Measurements from ENCODE around the gene PNPLA3. TPM values are rescaled to one million over a fixed set of nuclear protein-coding genes. Genes with fewer than 3 reads are reported as not detected.

PNPLA3 gene
- total and polyA plus RNA-seq, 4 donors: 0.41 to 2.2 (median 0.99) TPM

DNA sequence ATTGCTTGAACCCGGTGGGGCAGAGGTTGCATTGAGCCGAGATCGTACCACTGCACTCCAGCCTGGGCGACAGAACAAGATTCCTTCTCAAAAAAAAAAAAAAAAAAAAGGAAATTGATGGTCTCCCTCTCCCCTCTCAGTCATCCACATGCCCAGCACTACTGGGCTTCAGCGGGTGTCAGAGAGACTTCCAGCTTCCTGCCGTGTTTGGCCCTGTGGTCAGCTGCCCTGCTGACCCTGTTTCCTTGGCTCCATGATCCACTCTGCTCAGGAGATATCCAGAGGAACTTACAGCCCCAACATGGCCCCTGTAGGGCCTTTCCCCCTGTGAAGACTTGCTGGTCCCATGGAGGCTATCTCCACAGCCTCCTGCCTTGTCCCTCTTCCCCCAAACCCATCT, 6.1 kb upstream of the PNPLA3 start:
- no peak overlapping the region for H3K4me3 ChIP-seq
- H3K9ac ChIP-seq (ENCODE audit: insufficient read depth in 1 of 2, low read length in 2 of 2): no peak overlapping the region
- H3K9me3 ChIP-seq (ENCODE audit: control insufficient read depth in 4 of 4, insufficient read depth in 3 of 4, low read length in 3 of 4): peaks cover 0 to 3% (median 0%) of the 10 kb centered on the region in 4 donors
- TF ChIP-seq, protein P1, sequence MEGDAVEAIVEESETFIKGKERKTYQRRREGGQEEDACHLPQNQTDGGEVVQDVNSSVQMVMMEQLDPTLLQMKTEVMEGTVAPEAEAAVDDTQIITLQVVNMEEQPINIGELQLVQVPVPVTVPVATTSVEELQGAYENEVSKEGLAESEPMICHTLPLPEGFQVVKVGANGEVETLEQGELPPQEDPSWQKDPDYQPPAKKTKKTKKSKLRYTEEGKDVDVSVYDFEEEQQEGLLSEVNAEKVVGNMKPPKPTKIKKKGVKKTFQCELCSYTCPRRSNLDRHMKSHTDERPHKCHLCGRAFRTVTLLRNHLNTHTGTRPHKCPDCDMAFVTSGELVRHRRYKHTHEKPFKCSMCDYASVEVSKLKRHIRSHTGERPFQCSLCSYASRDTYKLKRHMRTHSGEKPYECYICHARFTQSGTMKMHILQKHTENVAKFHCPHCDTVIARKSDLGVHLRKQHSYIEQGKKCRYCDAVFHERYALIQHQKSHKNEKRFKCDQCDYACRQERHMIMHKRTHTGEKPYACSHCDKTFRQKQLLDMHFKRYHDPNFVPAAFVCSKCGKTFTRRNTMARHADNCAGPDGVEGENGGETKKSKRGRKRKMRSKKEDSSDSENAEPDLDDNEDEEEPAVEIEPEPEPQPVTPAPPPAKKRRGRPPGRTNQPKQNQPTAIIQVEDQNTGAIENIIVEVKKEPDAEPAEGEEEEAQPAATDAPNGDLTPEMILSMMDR (IDR thresholded peaks at IDR 0.05; ENCODE audit: control extremely low read depth, extremely low read depth): no peak
- WGBS, 2 donors: 78 to 80% methylated on average over 5 to 6 of the region's 6 CpGs
- H3K27ac ChIP-seq (ENCODE audit: low read depth in 1 of 2, low read length in 1 of 2): no peak overlapping the region
- H3K36me3 ChIP-seq (ENCODE audit: control insufficient read depth in 4 of 4, insufficient read depth in 4 of 4, low read length in 4 of 4): no peaks in the 10 kb centered on the region
- H3K27me3 ChIP-seq (ENCODE audit: control insufficient read depth in 3 of 3, insufficient read depth in 3 of 3, low read length in 2 of 3): no peaks in the 10 kb centered on the region
- ATAC-seq (ENCODE audit: insufficient read depth, low FRiP score) (no peak), DNase-seq (no peak)
- H3K4me1 ChIP-seq (ENCODE audit: control insufficient read depth in 5 of 5, insufficient read depth in 5 of 5, low read length in 5 of 5): no peaks in the 10 kb centered on the region

DNA sequence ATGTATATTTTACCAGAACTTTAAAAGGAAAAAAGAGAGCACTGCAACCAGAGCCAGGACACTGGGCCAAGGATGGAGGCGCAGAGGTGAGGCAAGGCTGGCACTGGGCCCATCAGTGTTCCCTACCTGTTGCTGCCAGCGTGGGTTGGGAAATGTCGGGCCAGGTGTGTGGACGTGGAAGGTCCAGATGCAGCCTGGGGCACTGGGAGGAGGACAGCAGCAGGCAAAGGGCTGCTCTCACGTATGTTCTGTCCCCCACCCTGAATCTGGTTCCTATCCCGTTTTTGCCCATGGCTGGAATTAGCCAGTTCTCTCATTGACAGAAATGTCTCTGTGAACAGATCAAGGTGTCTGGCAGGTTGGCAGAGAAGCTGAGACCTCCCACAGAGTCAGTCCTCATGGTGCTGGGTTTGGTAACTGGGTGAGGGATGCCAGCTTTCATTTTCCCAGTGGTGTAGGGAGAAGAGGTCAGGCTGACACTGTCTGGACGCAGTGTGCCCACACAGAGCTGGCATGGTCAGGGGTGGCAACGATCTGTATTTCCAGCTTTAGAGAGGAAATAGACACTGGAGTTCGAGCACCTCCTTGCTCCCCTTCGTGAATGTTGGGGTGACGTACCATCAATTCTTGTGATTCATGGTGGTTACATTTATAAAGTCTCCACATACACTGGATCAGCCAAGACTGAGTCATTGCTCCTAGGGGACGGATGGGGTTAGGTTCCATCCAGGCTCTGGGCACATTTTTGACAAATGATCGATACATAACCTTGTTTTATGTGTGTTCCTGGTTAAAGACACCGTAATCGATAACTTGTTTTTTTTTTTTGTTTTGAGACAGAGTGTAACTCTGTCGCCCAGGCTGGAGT, 4.3 kb upstream of the PNPLA3 start:
- no peak for DNase-seq
- H3K36me3 ChIP-seq (ENCODE audit: control insufficient read depth in 4 of 4, insufficient read depth in 4 of 4, low read length in 4 of 4): no peaks in the 10 kb centered on the region
- TF ChIP-seq, protein P1 (IDR thresholded peaks at IDR 0.05; ENCODE audit: control extremely low read depth, extremely low read depth): no peak
- 83 to 88% methylated on average over 16 of the region's 16 CpGs for WGBS, 2 donors
- H3K27ac ChIP-seq (ENCODE audit: low read depth in 1 of 2, low read length in 1 of 2): no peak overlapping the region
- no peaks in the 10 kb centered on the region for H3K27me3 ChIP-seq (ENCODE audit: control insufficient read depth in 3 of 3, insufficient read depth in 3 of 3, low read length in 2 of 3)
- no peak for ATAC-seq (ENCODE audit: insufficient read depth, low FRiP score)
- H3K4me3 ChIP-seq: no peak overlapping the region
- H3K4me1 ChIP-seq (ENCODE audit: control insufficient read depth in 5 of 5, insufficient read depth in 5 of 5, low read length in 5 of 5): peaks cover 0 to 5% (median 2%) of the 10 kb centered on the region in 5 donors
- no peak overlapping the region for H3K9ac ChIP-seq (ENCODE audit: insufficient read depth in 1 of 2, low read length in 2 of 2)
- H3K9me3 ChIP-seq (ENCODE audit: control insufficient read depth in 4 of 4, insufficient read depth in 3 of 4, low read length in 3 of 4): peaks cover 0 to 3% (median 0%) of the 10 kb centered on the region in 4 donors

DNA sequence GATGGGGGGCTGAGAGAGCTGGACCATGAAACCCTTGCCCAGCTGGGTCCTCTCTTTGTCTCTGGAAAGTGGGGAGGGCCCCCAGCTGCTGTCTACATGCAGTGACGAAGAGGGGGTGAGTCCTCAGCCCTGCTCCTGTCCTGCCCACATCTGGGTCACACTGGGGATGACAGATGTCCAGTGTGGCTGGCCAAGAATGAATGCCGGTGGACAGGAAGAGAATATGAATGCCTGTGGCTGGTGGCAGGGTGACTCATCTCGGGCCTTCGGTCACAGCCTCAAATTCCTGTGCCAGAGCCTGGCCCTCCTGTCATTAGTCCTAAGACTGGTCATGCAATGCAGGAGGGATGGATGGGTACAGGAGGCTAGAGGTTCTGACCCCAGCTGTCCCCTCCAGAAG, 2.2 kb upstream of the PNPLA3 start:
- Histone ChIP-seq H3K27ac (ENCODE audit: low read depth in 1 of 2, low read length in 1 of 2) (no peak overlapping the region), H3K4me3 (no peak overlapping the region), H3K36me3 (ENCODE audit: control insufficient read depth in 4 of 4, insufficient read depth in 4 of 4, low read length in 4 of 4) (no peaks in the 10 kb centered on the region), H3K4me1 (ENCODE audit: control insufficient read depth in 5 of 5, insufficient read depth in 5 of 5, low read length in 5 of 5) (peaks cover 0 to 6% (median 2%) of the 10 kb centered on the region in 5 donors), H3K9ac (ENCODE audit: insufficient read depth in 1 of 2, low read length in 2 of 2) (no peak overlapping the region), H3K27me3 (ENCODE audit: control insufficient read depth in 3 of 3, insufficient read depth in 3 of 3, low read length in 2 of 3) (peaks cover 0 to 4% (median 0%) of the 10 kb centered on the region in 3 donors), H3K9me3 (ENCODE audit: control insufficient read depth in 4 of 4, insufficient read depth in 3 of 4, low read length in 3 of 4) (no peaks in the 10 kb centered on the region)
- DNase-seq (no peak), ATAC-seq (ENCODE audit: insufficient read depth, low FRiP score) (no peak)
- 45 to 55% methylated on average over 4 of the region's 4 CpGs for WGBS, 2 donors
- TF ChIP-seq, protein P1 (IDR thresholded peaks at IDR 0.05; ENCODE audit: control extremely low read depth, extremely low read depth): no peak

Data from lung (tissue), 12 donors.